OCI-LY1 (cell line): ENCODE results near the gene SPRR2A.
"Not testable (repeated sequence)": the region's sequence is repeated elsewhere in the genome, so short reads cannot be mapped to it uniquely, and the experiment has no call there.

Experiments used
- H2AFZ ChIP-seq: fragments of 200-600 bp; sonication (generic), shearing (Covaris generic); 2 replicates; pipeline ENCODE4 v1.6.0; 2014; ENCODE audit warnings: antibody characterized with exemption, mild to moderate bottlenecking, low read length
- H3F3A ChIP-seq: fragments of 200-600 bp; sonication (generic), shearing (Covaris generic); 2 replicates; pipeline ENCODE4 v1.6.0; 2014; ENCODE audit warnings: mild to moderate bottlenecking, antibody characterized with exemption, low read length, moderate library complexity; ENCODE audit not compliant: insufficient read depth
- H3K27ac ChIP-seq: fragments of 200-600 bp; sonication (generic); 2 replicates; pipeline ENCODE4 v1.5.1; 2014; ENCODE audit warnings: low read length, mixed run types, mild to moderate bottlenecking, low read depth; ENCODE audit not compliant: poor library complexity, severe bottlenecking
- H3K27me3 ChIP-seq: fragments of 200-600 bp; sonication (generic); 2 replicates; pipeline ENCODE4 v1.6.0; 2014; ENCODE audit warnings: antibody characterized with exemption, mild to moderate bottlenecking, low read length, moderate library complexity; ENCODE audit not compliant: insufficient read depth
- H3K36me3 ChIP-seq: fragments of 200-600 bp; sonication (generic); 2 replicates; pipeline ENCODE4 v1.6.1; 2014; ENCODE audit warnings: mild to moderate bottlenecking, antibody characterized with exemption, low read length, moderate library complexity, mixed read lengths; ENCODE audit not compliant: insufficient read depth
- H3K4me1 ChIP-seq: fragments of 200-600 bp; sonication (generic); 2 replicates; pipeline ENCODE4 v1.5.1; 2014; ENCODE audit warnings: mild to moderate bottlenecking, low read length, moderate library complexity; ENCODE audit not compliant: insufficient read depth, severe bottlenecking
- H3K4me2 ChIP-seq: fragments of 200-600 bp; sonication (generic), shearing (Covaris generic); 2 replicates; pipeline ENCODE4 v1.6.1; 2014; ENCODE audit warnings: low read length
- H3K4me3 ChIP-seq: fragments of 200-600 bp; sonication (generic); 2 replicates; pipeline ENCODE4 v1.5.1; 2014; ENCODE audit warnings: low read length, low read depth, mild to moderate bottlenecking, mixed read lengths; ENCODE audit not compliant: poor library complexity, severe bottlenecking
- H3K79me2 ChIP-seq: fragments of 200-600 bp; shearing (Covaris generic); 2 replicates; pipeline ENCODE4 v1.6.1; 2016; ENCODE audit warnings: mixed run types, low read length, mixed read lengths; ENCODE audit not compliant: insufficient read depth
- H3K9ac ChIP-seq: fragments of 200-600 bp; sonication (generic), shearing (Covaris generic); 2 replicates; pipeline ENCODE4 v1.6.1; 2014; ENCODE audit warnings: mild to moderate bottlenecking, low read length, mixed read lengths
- H3K9me2 ChIP-seq: fragments of 200-600 bp; sonication (generic), shearing (Covaris generic); 2 replicates; pipeline ENCODE4 v1.6.1; 2014; ENCODE audit warnings: low read depth, mild to moderate bottlenecking, low read length, mixed read lengths
- H3K9me3 ChIP-seq: fragments of 200-600 bp; shearing (Covaris generic); 2 replicates; pipeline ENCODE4 v1.6.1; 2014; ENCODE audit warnings: low read length, mixed read lengths
- H4K20me1 ChIP-seq: fragments of 200-600 bp; sonication (generic), shearing (Covaris generic); 2 replicates; pipeline ENCODE4 v1.6.0; 2016; ENCODE audit warnings: mild to moderate bottlenecking, low read length; ENCODE audit not compliant: insufficient read depth
- EZH2 ChIP-seq: fragments of 200-600 bp; sonication (generic), shearing (Covaris generic); IDR thresholded peaks from 2 replicates; pipeline ENCODE4 v1.8.0; 2017; ENCODE audit warnings: borderline replicate concordance, mixed run types, mild to moderate bottlenecking, antibody characterized with exemption, low read length, moderate library complexity, mixed read lengths
- TF ChIP-seq, protein P1 (sequence below): fragments of 200-600 bp; sonication (generic), shearing (Covaris generic); IDR thresholded peaks from 2 replicates; pipeline ENCODE4 v1.5.1; 2017; ENCODE audit warnings: mild to moderate bottlenecking, antibody characterized with exemption, low read length, moderate library complexity, mixed read lengths

Gene SPRR2A

DNA sequence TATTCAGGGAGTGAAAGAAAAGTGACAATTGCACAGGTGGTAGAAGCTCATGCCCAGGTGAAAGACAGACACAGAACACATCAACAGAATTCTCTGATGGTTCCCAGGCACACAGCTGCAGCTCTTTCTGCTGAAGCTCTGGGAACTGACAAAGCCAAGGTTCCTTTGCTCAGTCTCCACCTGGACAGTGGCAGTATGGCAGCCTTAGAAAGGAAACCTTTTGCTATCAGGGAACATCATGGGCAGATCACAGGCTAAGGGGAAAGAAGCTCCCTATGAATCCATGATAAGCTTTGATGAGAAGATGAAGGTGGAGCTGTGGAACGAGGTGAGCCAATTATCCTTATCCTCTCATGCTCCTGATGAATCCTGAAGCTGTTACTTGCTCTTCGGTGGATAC is 12.9 kb upstream of the SPRR2A start:
- no peaks in the 10 kb centered on the region for H3K9me3 ChIP-seq
- H3F3A ChIP-seq = no peaks in the 10 kb centered on the region
- no peak overlapping the region for H2AFZ ChIP-seq
- no peak overlapping the region for H3K4me3 ChIP-seq
- H3K9ac ChIP-seq = no peak overlapping the region
- TF ChIP-seq, protein P1, sequence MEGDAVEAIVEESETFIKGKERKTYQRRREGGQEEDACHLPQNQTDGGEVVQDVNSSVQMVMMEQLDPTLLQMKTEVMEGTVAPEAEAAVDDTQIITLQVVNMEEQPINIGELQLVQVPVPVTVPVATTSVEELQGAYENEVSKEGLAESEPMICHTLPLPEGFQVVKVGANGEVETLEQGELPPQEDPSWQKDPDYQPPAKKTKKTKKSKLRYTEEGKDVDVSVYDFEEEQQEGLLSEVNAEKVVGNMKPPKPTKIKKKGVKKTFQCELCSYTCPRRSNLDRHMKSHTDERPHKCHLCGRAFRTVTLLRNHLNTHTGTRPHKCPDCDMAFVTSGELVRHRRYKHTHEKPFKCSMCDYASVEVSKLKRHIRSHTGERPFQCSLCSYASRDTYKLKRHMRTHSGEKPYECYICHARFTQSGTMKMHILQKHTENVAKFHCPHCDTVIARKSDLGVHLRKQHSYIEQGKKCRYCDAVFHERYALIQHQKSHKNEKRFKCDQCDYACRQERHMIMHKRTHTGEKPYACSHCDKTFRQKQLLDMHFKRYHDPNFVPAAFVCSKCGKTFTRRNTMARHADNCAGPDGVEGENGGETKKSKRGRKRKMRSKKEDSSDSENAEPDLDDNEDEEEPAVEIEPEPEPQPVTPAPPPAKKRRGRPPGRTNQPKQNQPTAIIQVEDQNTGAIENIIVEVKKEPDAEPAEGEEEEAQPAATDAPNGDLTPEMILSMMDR = no peak
- no peak for TF ChIP-seq EZH2
- no peaks in the 10 kb centered on the region for H3K27me3 ChIP-seq
- no peaks in the 10 kb centered on the region for H3K36me3 ChIP-seq
- H3K9me2 ChIP-seq = no peaks in the 10 kb centered on the region
- no peaks in the 10 kb centered on the region for H3K79me2 ChIP-seq
- H3K27ac ChIP-seq = no peak overlapping the region
- H3K4me1 ChIP-seq = no peaks in the 10 kb centered on the region
- no peak overlapping the region for H3K4me2 ChIP-seq
- no peaks in the 10 kb centered on the region for H4K20me1 ChIP-seq

DNA sequence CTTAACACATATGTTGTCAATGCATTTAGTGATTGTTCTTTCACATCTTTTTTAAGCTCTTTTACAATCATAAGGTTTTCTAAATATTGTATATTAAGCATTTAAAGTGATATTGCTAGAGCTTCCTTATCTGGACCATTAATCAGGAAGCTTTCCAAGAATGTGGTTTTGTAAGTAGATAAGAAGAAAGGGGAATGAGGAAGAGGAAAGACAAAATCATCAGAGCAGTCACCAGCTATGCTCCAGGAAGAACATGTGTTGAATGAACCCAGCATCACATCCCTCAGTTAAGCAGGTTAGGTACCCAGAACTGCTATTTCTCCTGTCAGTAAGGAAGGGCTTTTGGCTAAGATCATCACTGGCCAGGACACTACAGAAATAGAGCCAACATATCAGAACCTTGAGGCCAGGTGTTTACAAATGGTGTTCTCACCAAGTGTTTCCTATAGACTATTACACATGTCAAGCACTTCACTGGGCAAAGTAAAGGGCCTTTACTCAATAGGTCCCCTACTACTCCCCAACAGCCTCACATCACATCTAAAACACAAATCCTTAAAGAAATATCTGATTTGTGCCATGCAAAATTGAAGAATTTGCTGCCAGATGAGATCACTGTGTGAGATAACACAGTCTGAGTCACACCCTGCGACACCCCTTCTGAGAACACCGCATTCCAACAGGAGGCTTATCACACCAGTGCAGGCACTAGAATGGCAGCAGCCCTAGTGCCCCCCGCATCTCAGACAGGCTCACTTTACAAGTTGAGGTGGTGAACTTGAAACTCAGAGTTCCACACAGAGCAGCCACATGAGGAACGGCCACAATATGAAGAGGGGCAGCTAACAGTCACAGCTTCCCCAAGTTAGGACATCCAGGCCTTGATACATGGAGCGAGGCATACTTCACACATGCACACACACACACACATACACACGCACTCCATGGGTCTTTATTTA is 1.8 kb upstream of the SPRR2A start:
- H3K4me1 ChIP-seq = no peaks in the 10 kb centered on the region
- no peaks in the 10 kb centered on the region for H3K27me3 ChIP-seq
- no peaks in the 10 kb centered on the region for H3K9me3 ChIP-seq
- no peak overlapping the region for H3K4me2 ChIP-seq
- no peak overlapping the region for H3K9ac ChIP-seq
- H3K4me3 ChIP-seq = no peak overlapping the region
- TF ChIP-seq, protein P1 = no peak
- no peak for TF ChIP-seq EZH2
- no peaks in the 10 kb centered on the region for H3K9me2 ChIP-seq
- H3K79me2 ChIP-seq = no peaks in the 10 kb centered on the region
- no peaks in the 10 kb centered on the region for H3K36me3 ChIP-seq
- H3K27ac ChIP-seq = no peak overlapping the region
- no peaks in the 10 kb centered on the region for H4K20me1 ChIP-seq
- H3F3A ChIP-seq = no peaks in the 10 kb centered on the region
- no peak overlapping the region for H2AFZ ChIP-seq

DNA sequence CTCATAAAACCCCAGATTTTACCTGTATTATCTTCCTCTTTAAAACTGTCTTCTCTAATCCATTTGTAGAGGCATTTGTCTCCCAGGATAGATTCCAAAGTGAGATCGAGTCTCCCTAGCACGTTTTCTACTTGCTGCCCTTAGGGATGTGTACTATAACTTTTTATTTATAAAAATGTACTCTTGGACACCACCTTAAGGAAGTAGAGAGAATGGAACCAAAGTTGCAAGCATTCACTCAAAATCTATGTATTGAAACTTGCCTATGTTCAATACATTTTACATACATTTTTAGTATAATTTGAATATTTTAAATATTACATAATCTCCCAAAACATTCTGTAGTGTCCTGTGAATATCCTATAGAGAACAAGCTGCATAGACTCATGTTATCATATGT is 842 bp upstream of the SPRR2A start:
- Histone ChIP-seq H3K36me3 (no peaks in the 10 kb centered on the region), H3K4me1 (no peaks in the 10 kb centered on the region), H3K79me2 (no peaks in the 10 kb centered on the region), H3K4me3 (no peak overlapping the region), H4K20me1 (no peaks in the 10 kb centered on the region), H2AFZ (no peak overlapping the region), H3K4me2 (no peak overlapping the region), H3K27me3 (no peaks in the 10 kb centered on the region), H3K27ac (no peak overlapping the region), H3F3A (no peaks in the 10 kb centered on the region), H3K9me2 (no peaks in the 10 kb centered on the region), H3K9ac (no peak overlapping the region), H3K9me3 (no peaks in the 10 kb centered on the region)
- TF ChIP-seq EZH2 = no peak
- TF ChIP-seq, protein P1 = no peak

DNA sequence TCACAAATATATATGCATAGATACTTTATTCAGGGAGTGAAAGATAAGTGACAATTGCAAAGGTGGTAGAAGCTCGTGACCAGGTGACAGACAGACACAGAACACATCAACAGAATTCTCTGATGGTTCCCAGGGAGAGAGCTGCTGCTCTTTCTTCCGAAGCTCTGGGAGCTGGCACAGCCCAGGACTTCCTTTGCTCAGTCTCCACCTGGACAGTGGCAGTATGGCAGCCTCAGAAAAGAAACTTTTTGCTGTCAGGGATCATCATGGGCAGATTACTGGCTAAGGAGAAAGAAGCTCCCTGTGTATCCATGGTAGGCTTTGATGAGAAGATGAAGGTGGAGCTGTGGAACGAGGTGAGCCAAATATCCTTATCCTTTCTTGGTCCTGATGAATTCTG is 1.2 kb downstream of the SPRR2A start:
- not testable (repeated sequence) for H3K36me3 ChIP-seq, H3K79me2 ChIP-seq, H3K9me3 ChIP-seq, H2AFZ ChIP-seq, H3K9me2 ChIP-seq, H3K4me3 ChIP-seq, H3F3A ChIP-seq, H3K9ac ChIP-seq, H3K4me2 ChIP-seq, H3K4me1 ChIP-seq, H3K27ac ChIP-seq, H3K27me3 ChIP-seq, H4K20me1 ChIP-seq
